WI38 (cell line): ENCODE results near the gene GYS2.
"Not testable (repeated sequence)": the region's sequence is repeated elsewhere in the genome, so short reads cannot be mapped to it uniquely, and the experiment has no call there.

ENCODE experiments used
- H3K4me3 ChIP-seq: 2 replicates; pipeline ENCODE4 v1.5.1; 2011; ENCODE audit warnings: low read depth, mild to moderate bottlenecking, control low read depth, low read length
- CTCF ChIP-seq: IDR thresholded peaks from 2 replicates; pipeline ENCODE4 v1.5.1; 2012; ENCODE audit warnings: low read depth, mild to moderate bottlenecking, control low read depth, low read length

Gene GYS2

DNA sequence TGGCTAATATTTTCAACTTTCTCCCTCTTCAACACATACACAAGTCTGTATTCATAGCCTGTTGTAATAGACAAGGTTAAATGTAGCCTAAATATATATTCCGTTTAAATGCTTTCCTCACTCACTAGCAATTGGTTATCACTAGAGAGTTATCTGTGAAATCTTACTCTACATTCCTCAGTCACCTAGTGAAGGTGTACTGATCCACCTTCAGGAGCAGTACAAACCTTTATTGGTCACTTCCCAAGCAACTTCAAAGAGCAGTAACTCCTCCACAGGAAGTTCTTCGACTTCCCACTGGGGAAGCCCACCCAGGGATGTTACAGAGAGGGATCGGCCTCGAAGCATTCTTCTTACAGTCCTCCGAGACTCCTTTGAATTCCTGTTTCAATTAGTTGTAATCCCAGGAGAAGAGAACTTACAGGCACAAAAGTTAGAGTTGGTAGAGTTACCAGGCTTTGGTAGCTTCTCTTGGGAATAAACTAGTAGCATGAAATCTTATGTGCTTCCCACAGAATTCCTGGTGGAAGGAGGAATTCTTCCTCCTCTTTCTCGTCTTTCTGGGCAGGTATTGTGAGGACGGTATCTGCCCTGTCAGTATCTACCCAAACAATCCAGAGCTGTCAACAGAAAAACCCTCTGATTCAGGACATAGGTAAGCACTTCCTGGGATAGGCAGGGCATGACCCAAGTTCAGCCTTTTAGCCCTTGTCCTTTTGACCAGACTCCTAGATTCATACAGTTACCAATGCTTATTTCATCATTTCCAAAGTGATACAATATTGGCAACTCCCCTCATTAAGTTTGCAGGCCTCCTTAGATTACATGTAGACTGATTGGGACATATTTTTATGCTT is at the start of gene GYS2:
TSS of gene GYS2 (minus strand) at position 603 of the 857 bp plus-strand sequence. CDS start at position 348, 255 bp downstream.
- TF ChIP-seq CTCF: no peak
- no peak within 1 kb of the TSS for H3K4me3 ChIP-seq

GRCh38 chr12:21651821-21652220 is 47.2 kb upstream of the GYS2 start:
- no peak for TF ChIP-seq CTCF
- H3K4me3 ChIP-seq: no peak overlapping the region

DNA sequence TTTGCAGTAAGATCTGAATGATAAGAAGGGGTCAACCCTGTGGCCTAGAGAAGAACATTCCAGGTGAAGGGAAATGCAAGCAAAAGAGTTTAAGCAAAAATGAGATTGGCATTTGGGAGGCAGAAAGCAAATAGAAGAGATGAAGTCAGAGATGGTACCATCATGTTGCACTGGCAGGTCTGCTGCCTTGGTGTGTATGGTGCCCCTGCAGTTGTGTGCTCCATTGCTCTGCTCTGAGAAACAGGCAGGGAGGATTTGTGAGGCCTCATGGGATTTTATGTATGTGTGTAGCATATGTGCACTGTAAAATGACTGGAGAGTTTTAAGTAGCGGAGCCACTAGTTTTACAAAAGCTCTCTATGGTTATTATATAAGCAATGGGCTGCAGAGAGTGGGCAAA is 46.4 kb upstream of the GYS2 start:
- H3K4me3 ChIP-seq: no peak overlapping the region
- no peak for TF ChIP-seq CTCF

DNA sequence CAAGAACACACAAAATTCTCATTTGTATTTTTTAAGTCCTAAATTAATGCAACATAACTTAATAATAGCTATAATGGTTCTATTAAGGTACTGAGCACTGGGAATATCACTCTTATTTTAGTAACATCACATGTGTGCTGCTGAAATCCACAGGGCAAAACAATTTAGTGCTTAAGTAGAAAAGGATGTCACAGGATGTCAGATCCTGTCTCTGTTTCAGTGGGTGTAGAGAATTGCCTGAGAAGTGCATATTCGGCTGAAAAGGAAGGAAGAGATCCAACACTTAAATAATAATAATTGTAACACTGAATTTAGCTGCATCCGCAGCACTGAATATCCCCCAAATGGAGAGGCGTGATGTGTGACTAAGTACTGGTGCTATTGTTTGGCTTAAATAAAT is 44.4 kb upstream of the GYS2 start:
- no peak overlapping the region for H3K4me3 ChIP-seq
- no peak for TF ChIP-seq CTCF

GRCh38 chr12:21648378-21648777 is 43.7 kb upstream of the GYS2 start:
- no peak overlapping the region for H3K4me3 ChIP-seq
- no peak for TF ChIP-seq CTCF

DNA sequence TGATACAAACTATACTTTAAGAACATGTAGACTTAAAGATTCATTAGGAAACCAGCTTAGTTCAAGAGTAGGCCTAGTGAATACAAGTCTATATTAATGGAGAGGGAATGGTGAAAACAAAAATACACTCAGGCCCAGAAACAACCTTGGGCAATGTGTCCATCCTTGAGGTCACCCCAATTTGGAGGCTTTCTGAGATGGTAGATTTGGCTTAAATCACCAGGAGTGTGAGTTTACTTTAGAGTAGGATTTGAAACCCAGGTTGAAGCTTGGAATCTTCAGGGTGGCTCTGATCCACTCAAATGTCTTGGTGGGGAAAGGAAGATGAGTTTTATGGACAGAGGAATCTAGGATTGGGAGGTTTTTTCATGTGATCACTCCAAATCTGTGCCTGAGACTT is 42.5 kb upstream of the GYS2 start:
- no peak for TF ChIP-seq CTCF
- no peak overlapping the region for H3K4me3 ChIP-seq

- H3K4me3 ChIP-seq: not testable (repeated sequence)
These were observed 40.4 kb upstream of the GYS2 start for GRCh38 chr12:21645041-21645500.
